Activated CD8-positive, alpha-beta memory T cell treated with anti-CD3 and anti-CD28 coated beads for 36 hours (primary cell): Measurements from ENCODE around the gene XRCC5. TPM values are rescaled to one million over a fixed set of nuclear protein-coding genes. Genes with fewer than 3 reads are reported as not detected.
"Not testable (repeated sequence)": the region's sequence is repeated elsewhere in the genome, so short reads cannot be mapped to it uniquely, and the experiment has no call there.

Experiments
- CTCF ChIA-PET: fragments of 350-600 bp; sonication (Branson Sonifier 250); formaldehyde crosslinking; loops from one replicate; lab custom pipeline; 2021; ENCODE audit warnings: antibody characterized with exemption; lab: Charles Lee
- POLR2A ChIA-PET: fragments of 350-600 bp; sonication (Branson Sonifier 250); formaldehyde crosslinking; loops from one replicate; lab custom pipeline; 2021; ENCODE audit warnings: antibody characterized with exemption; lab: Charles Lee
- total RNA-seq, 2 experiments: library from RNA; stranded (reverse); gene quantifications; one replicate each; pipeline ENCODE4 v1.2.3, GENCODE V29; 2021

Gene XRCC5
- 100 to 1,000 TPM; 603 to 604 TPM for total RNA-seq

- CTCF ChIA-PET = interaction anchor here (0.7 to 2.9 kb wide), 10 partner anchors 11 to 295 kb away, joined by 3 to 11 read pairs (median 3); no protein-coding TSS in a partner anchor
- POLR2A ChIA-PET = interaction anchor here (1.2 kb wide), 1 partner anchor 28 kb away, joined by 3 read pairs; the partner anchor contains the start of genes PECR and TMEM169
These were observed at the start of gene XRCC5 for GRCh38 chr2:216108967-216109921. Gene XRCC5, plus strand, starts transcription at chr2:216109348. Its CDS starts 89 bp downstream, at chr2:216109437.

- POLR2A ChIA-PET = no interaction called here
- CTCF ChIA-PET = no interaction called here
These were observed 45.0 kb upstream of the XRCC5 start for GRCh38 chr2:216064014-216064630.

GRCh38 chr2:216064665-216065064 lies 44.5 kb upstream of the XRCC5 start:
- ChIA-PET CTCF (no interaction called here), POLR2A (no interaction called here)

GRCh38 chr2:216066230-216066629 lies 42.9 kb upstream of the XRCC5 start:
- ChIA-PET POLR2A (no interaction called here), CTCF (no interaction called here)

GRCh38 chr2:216069028-216069427 lies 40.1 kb upstream of the XRCC5 start:
- POLR2A ChIA-PET = no interaction called here

GRCh38 chr2:216070195-216070594 lies 39.0 kb upstream of the XRCC5 start:
- CTCF ChIA-PET = no interaction called here
- POLR2A ChIA-PET = no interaction called here

More at GRCh38 chr2:216069028-216069427, 40.1 kb upstream of the XRCC5 start:
- CTCF ChIA-PET = interaction anchor here (0.8 to 1.1 kb wide), 2 partner anchors 10 to 41 kb away, joined by 3 to 4 read pairs; no protein-coding TSS in a partner anchor

- ChIA-PET POLR2A (no interaction called here), CTCF (no interaction called here)
These were observed 37.9 kb upstream of the XRCC5 start for GRCh38 chr2:216071111-216071851.

GRCh38 chr2:216072473-216072872 lies 36.7 kb upstream of the XRCC5 start:
- CTCF ChIA-PET = interaction anchor here (1.5 kb wide), 1 partner anchor 12 kb away, joined by 3 read pairs; no protein-coding TSS in a partner anchor
- POLR2A ChIA-PET = no interaction called here

GRCh38 chr2:216073773-216074172 lies 35.4 kb upstream of the XRCC5 start:
- ChIA-PET POLR2A (no interaction called here), CTCF (interaction anchor here (0.6 to 1.5 kb wide), 2 partner anchors 11 to 45 kb away, joined by 3 read pairs; no protein-coding TSS in a partner anchor)

- ChIA-PET POLR2A (no interaction called here), CTCF (interaction anchor here (0.6 to 1.5 kb wide), 2 partner anchors 10 to 46 kb away, joined by 3 read pairs; no protein-coding TSS in a partner anchor)
These were observed 34.8 kb upstream of the XRCC5 start for GRCh38 chr2:216074380-216074779.

GRCh38 chr2:216074794-216075193 lies 34.4 kb upstream of the XRCC5 start:
- POLR2A ChIA-PET = no interaction called here
- CTCF ChIA-PET = interaction anchor here (0.9 kb wide), 1 partner anchor 30 kb away, joined by 3 read pairs; no protein-coding TSS in a partner anchor

GRCh38 chr2:216075510-216076485 lies 33.4 kb upstream of the XRCC5 start:
- CTCF ChIA-PET = interaction anchor here (0.9 kb wide), 1 partner anchor 29 kb away, joined by 3 read pairs; no protein-coding TSS in a partner anchor
- POLR2A ChIA-PET = no interaction called here

- ChIA-PET CTCF (interaction anchor here (0.6 kb wide), 1 partner anchor 9 kb away, joined by 4 read pairs; no protein-coding TSS in a partner anchor), POLR2A (no interaction called here)
These were observed 30.4 kb upstream of the XRCC5 start for GRCh38 chr2:216078776-216079175.

GRCh38 chr2:216080048-216080447 lies 29.1 kb upstream of the XRCC5 start:
- POLR2A ChIA-PET = not testable (repeated sequence)

GRCh38 chr2:216081012-216081411 lies 28.1 kb upstream of the XRCC5 start:
- ChIA-PET CTCF (interaction anchor here (1.1 to 1.4 kb wide), 3 partner anchors 22 to 58 kb away, joined by 3 to 6 read pairs (median 5); no protein-coding TSS in a partner anchor), POLR2A (interaction anchor here (1.0 kb wide), 1 partner anchor 27 kb away, joined by 3 read pairs; no protein-coding TSS in a partner anchor)

More at GRCh38 chr2:216080048-216080447, 29.1 kb upstream of the XRCC5 start:
- CTCF ChIA-PET = not testable (repeated sequence)

GRCh38 chr2:216081487-216082116 lies 27.5 kb upstream of the XRCC5 start, which contains the start of the genes PECR and TMEM169:
Gene PECR, minus strand, starts transcription at chr2:216081809. Its CDS starts 68 bp downstream, at chr2:216081741.
Gene TMEM169, plus strand, starts transcription at chr2:216081919. Its CDS starts 14,045 bp downstream, at chr2:216095964.
- ChIA-PET CTCF (interaction anchor here (1.1 to 1.4 kb wide), 3 partner anchors 23 to 58 kb away, joined by 3 to 6 read pairs (median 5); no protein-coding TSS in a partner anchor), POLR2A (interaction anchor here (0.6 to 1.0 kb wide), 3 partner anchors 27 to 133 kb away, joined by 3 to 7 read pairs (median 3); no protein-coding TSS in a partner anchor)
